ENCODE measurements around the gene IFITM2.
"Not testable (repeated sequence)": the region's sequence is repeated elsewhere in the genome, so short reads cannot be mapped to it uniquely, and the experiment has no call there.

Gene IFITM2

GRCh38 chr11:328012-328411 lies 20.4 kb downstream of the IFITM2 start:
- Histone ChIP-seq H3K9me3 (ENCODE audit: control insufficient read depth in 2 of 2, low read length in 2 of 2) (no peaks in the 10 kb centered on the region), H3K4me3 (ENCODE audit: low read length in 2 of 2) (no peak overlapping the region), H3K27ac (ENCODE audit: low read depth in 2 of 2, low read length in 2 of 2) (no peak overlapping the region), H3K4me1 (ENCODE audit: control insufficient read depth in 2 of 2, insufficient read depth in 2 of 2, low read length in 2 of 2) (peaks cover 17 to 18% of the 10 kb centered on the region in 2 donors), H3K36me3 (ENCODE audit: control insufficient read depth in 2 of 2, insufficient read depth in 2 of 2, low read length in 2 of 2) (no peaks in the 10 kb centered on the region), H3K27me3 (ENCODE audit: control insufficient read depth in 2 of 2, insufficient read depth in 2 of 2, low read length in 2 of 2) (no peaks in the 10 kb centered on the region), H3K9ac (ENCODE audit: low read depth in 1 of 2, low read length in 2 of 2) (no peak overlapping the region)

- H3K27ac ChIP-seq (ENCODE audit: low read depth in 2 of 2, low read length in 2 of 2); H3K36me3 ChIP-seq (ENCODE audit: control insufficient read depth in 2 of 2, insufficient read depth in 2 of 2, low read length in 2 of 2); H3K4me3 ChIP-seq (ENCODE audit: low read length in 2 of 2); H3K9ac ChIP-seq (ENCODE audit: low read depth in 1 of 2, low read length in 2 of 2); H3K9me3 ChIP-seq (ENCODE audit: control insufficient read depth in 2 of 2, low read length in 2 of 2); H3K27me3 ChIP-seq (ENCODE audit: control insufficient read depth in 2 of 2, insufficient read depth in 2 of 2, low read length in 2 of 2): not testable (repeated sequence)
- peaks cover 17 to 18% of the 10 kb centered on the region in 2 donors for H3K4me1 ChIP-seq (ENCODE audit: control insufficient read depth in 2 of 2, insufficient read depth in 2 of 2, low read length in 2 of 2)
Measured at GRCh38 chr11:328516-329100, 21.0 kb downstream of the IFITM2 start.

- Histone ChIP-seq H3K36me3 (ENCODE audit: control insufficient read depth in 2 of 2, insufficient read depth in 2 of 2, low read length in 2 of 2) (no peaks in the 10 kb centered on the region), H3K9ac (ENCODE audit: low read depth in 1 of 2, low read length in 2 of 2) (no peak overlapping the region), H3K4me1 (ENCODE audit: control insufficient read depth in 2 of 2, insufficient read depth in 2 of 2, low read length in 2 of 2) (peaks cover 17% of the 10 kb centered on the region in 2 donors), H3K9me3 (ENCODE audit: control insufficient read depth in 2 of 2, low read length in 2 of 2) (no peaks in the 10 kb centered on the region), H3K27me3 (ENCODE audit: control insufficient read depth in 2 of 2, insufficient read depth in 2 of 2, low read length in 2 of 2) (no peaks in the 10 kb centered on the region), H3K4me3 (ENCODE audit: low read length in 2 of 2) (no peak overlapping the region), H3K27ac (ENCODE audit: low read depth in 2 of 2, low read length in 2 of 2) (no peak overlapping the region)
Measured at GRCh38 chr11:329886-330253, 22.3 kb downstream of the IFITM2 start.

- no peak overlapping the region for H3K27ac ChIP-seq (ENCODE audit: low read depth in 2 of 2, low read length in 2 of 2)
- H3K4me1 ChIP-seq (ENCODE audit: control insufficient read depth in 2 of 2, insufficient read depth in 2 of 2, low read length in 2 of 2): peaks cover 17% of the 10 kb centered on the region in 2 donors
- no peaks in the 10 kb centered on the region for H3K27me3 ChIP-seq (ENCODE audit: control insufficient read depth in 2 of 2, insufficient read depth in 2 of 2, low read length in 2 of 2)
- H3K36me3 ChIP-seq (ENCODE audit: control insufficient read depth in 2 of 2, insufficient read depth in 2 of 2, low read length in 2 of 2): no peaks in the 10 kb centered on the region
- H3K9ac ChIP-seq (ENCODE audit: low read depth in 1 of 2, low read length in 2 of 2): no peak overlapping the region
- H3K4me3 ChIP-seq (ENCODE audit: low read length in 2 of 2): no peak overlapping the region
- no peaks in the 10 kb centered on the region for H3K9me3 ChIP-seq (ENCODE audit: control insufficient read depth in 2 of 2, low read length in 2 of 2)
Measured at GRCh38 chr11:330307-330693, 22.7 kb downstream of the IFITM2 start.

- no peak overlapping the region for H3K9ac ChIP-seq (ENCODE audit: low read depth in 1 of 2, low read length in 2 of 2)
- no peak overlapping the region for H3K27ac ChIP-seq (ENCODE audit: low read depth in 2 of 2, low read length in 2 of 2)
- H3K4me1 ChIP-seq (ENCODE audit: control insufficient read depth in 2 of 2, insufficient read depth in 2 of 2, low read length in 2 of 2): peaks cover 13 to 18% of the 10 kb centered on the region in 2 donors
- no peaks in the 10 kb centered on the region for H3K9me3 ChIP-seq (ENCODE audit: control insufficient read depth in 2 of 2, low read length in 2 of 2)
- H3K4me3 ChIP-seq (ENCODE audit: low read length in 2 of 2): no peak overlapping the region
- H3K36me3 ChIP-seq (ENCODE audit: control insufficient read depth in 2 of 2, insufficient read depth in 2 of 2, low read length in 2 of 2): no peaks in the 10 kb centered on the region
- H3K27me3 ChIP-seq (ENCODE audit: control insufficient read depth in 2 of 2, insufficient read depth in 2 of 2, low read length in 2 of 2): no peaks in the 10 kb centered on the region
Measured at GRCh38 chr11:330694-331357, 23.2 kb downstream of the IFITM2 start.

GRCh38 chr11:331358-332060 lies 23.9 kb downstream of the IFITM2 start:
- H3K4me3 ChIP-seq (ENCODE audit: low read length in 2 of 2): no peak overlapping the region
- H3K36me3 ChIP-seq (ENCODE audit: control insufficient read depth in 2 of 2, insufficient read depth in 2 of 2, low read length in 2 of 2): no peaks in the 10 kb centered on the region
- peaks cover 8 to 18% of the 10 kb centered on the region in 2 donors for H3K4me1 ChIP-seq (ENCODE audit: control insufficient read depth in 2 of 2, insufficient read depth in 2 of 2, low read length in 2 of 2)
- no peaks in the 10 kb centered on the region for H3K27me3 ChIP-seq (ENCODE audit: control insufficient read depth in 2 of 2, insufficient read depth in 2 of 2, low read length in 2 of 2)
- H3K9me3 ChIP-seq (ENCODE audit: control insufficient read depth in 2 of 2, low read length in 2 of 2): no peaks in the 10 kb centered on the region
- H3K9ac ChIP-seq (ENCODE audit: low read depth in 1 of 2, low read length in 2 of 2): no peak overlapping the region
- H3K27ac ChIP-seq (ENCODE audit: low read depth in 2 of 2, low read length in 2 of 2): no peak overlapping the region

- Histone ChIP-seq H3K27me3 (ENCODE audit: control insufficient read depth in 2 of 2, insufficient read depth in 2 of 2, low read length in 2 of 2) (no peaks in the 10 kb centered on the region), H3K27ac (ENCODE audit: low read depth in 2 of 2, low read length in 2 of 2) (no peak overlapping the region), H3K36me3 (ENCODE audit: control insufficient read depth in 2 of 2, insufficient read depth in 2 of 2, low read length in 2 of 2) (no peaks in the 10 kb centered on the region), H3K9ac (ENCODE audit: low read depth in 1 of 2, low read length in 2 of 2) (no peak overlapping the region), H3K4me1 (ENCODE audit: control insufficient read depth in 2 of 2, insufficient read depth in 2 of 2, low read length in 2 of 2) (peaks cover 0 to 12% of the 10 kb centered on the region in 2 donors), H3K4me3 (ENCODE audit: low read length in 2 of 2) (no peak overlapping the region), H3K9me3 (ENCODE audit: control insufficient read depth in 2 of 2, low read length in 2 of 2) (no peaks in the 10 kb centered on the region)
Measured at GRCh38 chr11:332651-333480, 25.2 kb downstream of the IFITM2 start.

- not testable (repeated sequence) for H3K9ac ChIP-seq (ENCODE audit: low read depth in 1 of 2, low read length in 2 of 2); H3K27ac ChIP-seq (ENCODE audit: low read depth in 2 of 2, low read length in 2 of 2); H3K9me3 ChIP-seq (ENCODE audit: control insufficient read depth in 2 of 2, low read length in 2 of 2); H3K27me3 ChIP-seq (ENCODE audit: control insufficient read depth in 2 of 2, insufficient read depth in 2 of 2, low read length in 2 of 2); H3K36me3 ChIP-seq (ENCODE audit: control insufficient read depth in 2 of 2, insufficient read depth in 2 of 2, low read length in 2 of 2); H3K4me3 ChIP-seq (ENCODE audit: low read length in 2 of 2)
- peaks cover 0 to 12% of the 10 kb centered on the region in 2 donors for H3K4me1 ChIP-seq (ENCODE audit: control insufficient read depth in 2 of 2, insufficient read depth in 2 of 2, low read length in 2 of 2)
Measured at GRCh38 chr11:333616-334263, 26.1 kb downstream of the IFITM2 start.

- Histone ChIP-seq H3K27ac (ENCODE audit: low read depth in 2 of 2, low read length in 2 of 2) (no peak overlapping the region), H3K36me3 (ENCODE audit: control insufficient read depth in 2 of 2, insufficient read depth in 2 of 2, low read length in 2 of 2) (no peaks in the 10 kb centered on the region), H3K4me1 (ENCODE audit: control insufficient read depth in 2 of 2, insufficient read depth in 2 of 2, low read length in 2 of 2) (peaks cover 0 to 12% of the 10 kb centered on the region in 2 donors), H3K4me3 (ENCODE audit: low read length in 2 of 2) (no peak overlapping the region), H3K9me3 (ENCODE audit: control insufficient read depth in 2 of 2, low read length in 2 of 2) (no peaks in the 10 kb centered on the region), H3K9ac (ENCODE audit: low read depth in 1 of 2, low read length in 2 of 2) (no peak overlapping the region), H3K27me3 (ENCODE audit: control insufficient read depth in 2 of 2, insufficient read depth in 2 of 2, low read length in 2 of 2) (no peaks in the 10 kb centered on the region)
Measured at GRCh38 chr11:334264-334994, 26.8 kb downstream of the IFITM2 start.
